Gastroesophageal sphincter (tissue), 4 donors: ENCODE data around the gene PDCD5. TPM values are rescaled to one million over a fixed set of nuclear protein-coding genes. Genes with fewer than 3 reads are reported as not detected.

Experiments used
- ATAC-seq: fragments of 150-250 bp; one replicate; pipeline ENCODE4 v1.9.1; 2016; ENCODE audit warnings: mild to moderate bottlenecking, moderate library complexity
- H3K27ac ChIP-seq, 4 donors: fragments of 200-600 bp; sonication (generic) in 3 of 4; 1 replicate in 3 of 4; 2 replicates in 1 of 4; pipeline ENCODE4 v1.5.1; 2016 to 2019
- H3K27me3 ChIP-seq: fragments of 200-600 bp; sonication (generic); one replicate; pipeline ENCODE4 v1.5.1; 2019
- H3K36me3 ChIP-seq, 2 donors: fragments of 200-600 bp; sonication (generic); one replicate each; pipeline ENCODE4 v1.5.1; 2019; ENCODE audit warnings: control low read depth in 1 of 2
- H3K4me1 ChIP-seq, 3 donors: fragments of 200-600 bp; sonication (generic); 1 replicate in 2 of 3; 2 replicates in 1 of 3; pipeline ENCODE4 v1.5.1; 2016 to 2019; ENCODE audit warnings: control low read depth in 2 of 3
- H3K4me3 ChIP-seq, 2 donors: fragments of 200-600 bp; sonication (generic); one replicate each; pipeline ENCODE4 v1.5.1; 2019; ENCODE audit warnings: mild to moderate bottlenecking in 1 of 2, moderate library complexity in 1 of 2
- H3K9me3 ChIP-seq, 3 donors: fragments of 200-600 bp; sonication (generic); one replicate each; pipeline ENCODE4 v1.5.1; 2017 to 2019; ENCODE audit warnings: control low read depth in 2 of 3
- EP300 ChIP-seq: sonication (generic); formaldehyde crosslinking; IDR thresholded peaks from one replicate; pipeline ENCODE4 v1.6.1; 2017; ENCODE audit warnings: antibody characterized with exemption, mild to moderate bottlenecking
- POLR2A ChIP-seq, 2 donors: fragments of 450-650 bp; IDR thresholded peaks; one replicate each; pipeline ENCODE4 v1.6.1; 2017; ENCODE audit warnings: antibody characterized with exemption in 2 of 2, mild to moderate bottlenecking in 2 of 2, moderate library complexity in 1 of 2
- POLR2AphosphoS5 ChIP-seq: sonication (generic); formaldehyde crosslinking; IDR thresholded peaks from one replicate; pipeline ENCODE4 v1.6.1; 2017; ENCODE audit warnings: antibody characterized with exemption
- WGBS, 2 donors: methylation state at CpG; one replicate each; pipeline ENCODE4 v1.1.5; 2018; ENCODE audit warnings: low coverage in 1 of 2; 5-methylcytosine and 5-hydroxymethylcytosine counted together
- total RNA-seq, 4 donors: library from RNA; depleted of rRNA; stranded (reverse); fragments of >200 nt; gene quantifications; one replicate each; pipeline ENCODE4 v1.1.0, GENCODE V29; 2016
- TF ChIP-seq, protein P1 (sequence below), 4 experiments: fragments of 200-600 bp in 2 of 4; fragments of 450-650 bp in 2 of 4; sonication (generic) in 1 of 4; IDR thresholded peaks; one replicate each; pipeline ENCODE4 v1.5.1; 2017 to 2019; ENCODE audit warnings: antibody characterized with exemption in 4 of 4, mild to moderate bottlenecking in 2 of 4, moderate library complexity in 2 of 4

PDCD5 gene
- total RNA-seq, 4 donors from 2014 or later = 115 to 197 (median 132) TPM

DNA sequence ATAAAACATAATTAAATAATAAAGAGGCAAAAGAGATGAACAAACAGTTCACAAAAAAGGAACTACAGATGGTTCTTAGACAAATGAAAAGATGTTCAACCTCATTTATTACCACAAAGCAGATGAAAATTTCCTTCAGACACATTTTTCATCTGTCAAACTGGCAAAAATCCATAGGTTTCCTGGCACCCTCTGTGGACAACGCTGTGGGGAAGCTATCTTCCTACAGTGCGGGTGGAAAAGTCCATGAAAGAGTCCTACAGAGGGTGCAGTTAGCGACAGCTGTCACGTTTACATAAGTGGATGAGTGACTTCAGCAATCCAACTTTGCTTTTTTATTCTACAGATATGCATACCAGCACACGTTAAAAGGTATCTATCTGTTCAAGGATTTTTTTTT lies 30.3 kb upstream of the PDCD5 start:
- TF ChIP-seq POLR2AphosphoS5 (no peak), EP300 (no peak), POLR2A (IDR thresholded peaks at IDR 0.05) (no peak)
- TF ChIP-seq, protein P1, sequence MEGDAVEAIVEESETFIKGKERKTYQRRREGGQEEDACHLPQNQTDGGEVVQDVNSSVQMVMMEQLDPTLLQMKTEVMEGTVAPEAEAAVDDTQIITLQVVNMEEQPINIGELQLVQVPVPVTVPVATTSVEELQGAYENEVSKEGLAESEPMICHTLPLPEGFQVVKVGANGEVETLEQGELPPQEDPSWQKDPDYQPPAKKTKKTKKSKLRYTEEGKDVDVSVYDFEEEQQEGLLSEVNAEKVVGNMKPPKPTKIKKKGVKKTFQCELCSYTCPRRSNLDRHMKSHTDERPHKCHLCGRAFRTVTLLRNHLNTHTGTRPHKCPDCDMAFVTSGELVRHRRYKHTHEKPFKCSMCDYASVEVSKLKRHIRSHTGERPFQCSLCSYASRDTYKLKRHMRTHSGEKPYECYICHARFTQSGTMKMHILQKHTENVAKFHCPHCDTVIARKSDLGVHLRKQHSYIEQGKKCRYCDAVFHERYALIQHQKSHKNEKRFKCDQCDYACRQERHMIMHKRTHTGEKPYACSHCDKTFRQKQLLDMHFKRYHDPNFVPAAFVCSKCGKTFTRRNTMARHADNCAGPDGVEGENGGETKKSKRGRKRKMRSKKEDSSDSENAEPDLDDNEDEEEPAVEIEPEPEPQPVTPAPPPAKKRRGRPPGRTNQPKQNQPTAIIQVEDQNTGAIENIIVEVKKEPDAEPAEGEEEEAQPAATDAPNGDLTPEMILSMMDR (IDR thresholded peaks at IDR 0.05) = no peak
- Histone ChIP-seq H3K27me3 (no peaks in the 10 kb centered on the region), H3K4me3 (no peak overlapping the region), H3K9me3 (no peaks in the 10 kb centered on the region), H3K4me1 (no peaks in the 10 kb centered on the region), H3K36me3 (no peaks in the 10 kb centered on the region), H3K27ac (no peak overlapping the region)
- 59 to 63% methylated on average over 5 of the region's 5 CpGs for WGBS, 2 donors
- ATAC-seq = no peak

DNA sequence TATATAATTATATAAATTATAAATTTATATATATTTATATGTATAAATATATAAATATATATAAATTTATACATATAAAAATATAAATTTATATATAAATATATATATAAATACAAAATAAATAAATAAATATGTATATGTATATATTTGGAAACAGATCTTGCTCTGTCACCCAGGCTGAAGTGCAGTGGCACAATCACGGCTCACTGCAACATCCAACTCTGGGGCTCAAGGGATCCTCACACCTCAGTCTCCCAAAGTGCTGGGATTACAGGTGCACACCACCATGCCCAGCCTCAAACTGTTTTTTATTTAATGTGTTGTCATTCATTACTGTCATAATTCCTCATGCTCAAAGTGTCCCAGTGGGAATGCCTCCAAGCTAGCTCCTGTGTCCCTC lies 25.2 kb upstream of the PDCD5 start:
- H3K4me3 ChIP-seq = no peak overlapping the region
- no peaks in the 10 kb centered on the region for H3K36me3 ChIP-seq
- TF ChIP-seq POLR2A (IDR thresholded peaks at IDR 0.05) = no peak
- no peak for TF ChIP-seq EP300
- no peak for TF ChIP-seq POLR2AphosphoS5
- TF ChIP-seq, protein P1 (IDR thresholded peaks at IDR 0.05) = no peak
- WGBS, 2 donors = 80 to 89% methylated on average over 1 of the region's 1 CpG
- no peak overlapping the region for H3K27ac ChIP-seq
- H3K27me3 ChIP-seq = peaks cover 20% of the 10 kb centered on the region
- H3K4me1 ChIP-seq = no peaks in the 10 kb centered on the region
- no peaks in the 10 kb centered on the region for H3K9me3 ChIP-seq
- ATAC-seq = no peak

DNA sequence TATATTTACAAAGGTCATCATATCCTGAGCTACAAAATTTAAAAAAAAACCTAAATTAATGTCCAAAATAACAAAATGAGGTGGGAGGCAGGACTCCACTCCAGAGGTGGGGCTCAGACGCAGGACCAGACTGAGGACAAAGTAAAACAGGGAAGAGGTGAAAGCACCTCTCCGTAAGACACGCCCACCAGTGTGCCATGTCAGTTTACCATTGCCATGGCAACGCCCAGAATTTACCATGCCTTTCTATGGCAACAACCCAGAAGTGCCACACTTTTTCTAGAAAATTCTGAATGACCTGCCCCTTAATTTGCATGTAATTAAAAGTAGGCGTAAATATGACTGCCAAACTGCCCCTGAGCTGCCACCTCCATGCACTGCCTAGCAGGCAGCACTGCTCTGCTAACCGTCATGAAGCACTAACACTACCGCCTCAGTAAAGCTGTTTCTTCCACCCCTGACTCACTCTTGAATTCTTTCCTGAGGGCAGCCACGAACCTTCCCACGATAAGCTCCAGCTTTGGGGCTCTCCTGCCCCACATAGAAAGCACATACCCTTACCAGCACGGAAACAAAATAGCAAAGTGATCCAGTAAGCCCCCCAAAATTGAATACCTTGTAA lies 22.3 kb upstream of the PDCD5 start:
- TF ChIP-seq POLR2A (IDR thresholded peaks at IDR 0.05) (no peak), POLR2AphosphoS5 (no peak), EP300 (no peak)
- TF ChIP-seq, protein P1 (IDR thresholded peaks at IDR 0.05) = no peak
- H3K27me3 ChIP-seq = peaks cover 26% of the 10 kb centered on the region
- ATAC-seq = no peak
- 48 to 58% methylated on average over 6 to 9 of the region's 10 CpGs for WGBS, 2 donors
- H3K4me1 ChIP-seq = no peaks in the 10 kb centered on the region
- H3K4me3 ChIP-seq = no peak overlapping the region
- no peaks in the 10 kb centered on the region for H3K9me3 ChIP-seq
- no peak overlapping the region for H3K27ac ChIP-seq
- no peaks in the 10 kb centered on the region for H3K36me3 ChIP-seq

DNA sequence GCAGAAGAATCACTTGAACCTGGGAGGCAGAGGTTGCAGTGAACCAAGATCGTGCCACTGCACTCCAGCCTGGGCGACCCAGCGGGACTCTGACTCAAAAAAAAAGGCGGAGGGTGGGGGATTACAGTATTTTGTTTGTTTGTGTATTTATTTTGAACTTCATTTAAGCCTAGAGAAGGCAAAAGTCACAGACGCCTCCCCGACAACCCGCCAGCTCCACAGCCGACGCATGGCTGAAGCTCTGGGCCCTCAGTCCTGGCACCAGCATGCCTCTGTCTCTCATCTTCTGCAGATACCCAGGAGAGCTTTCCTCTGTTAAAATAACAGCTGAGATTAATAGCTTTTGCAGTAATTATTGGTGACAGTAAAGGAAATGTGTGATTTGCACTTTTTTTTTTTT lies 17.2 kb upstream of the PDCD5 start:
- Histone ChIP-seq H3K27me3 (peaks cover 48% of the 10 kb centered on the region), H3K4me1 (no peaks in the 10 kb centered on the region), H3K27ac (no peak overlapping the region), H3K9me3 (no peaks in the 10 kb centered on the region), H3K36me3 (no peaks in the 10 kb centered on the region), H3K4me3 (no peak overlapping the region)
- ATAC-seq = no peak
- WGBS, 2 donors = 79 to 85% methylated on average over 9 of the region's 9 CpGs
- TF ChIP-seq EP300 (no peak), POLR2AphosphoS5 (no peak), POLR2A (IDR thresholded peaks at IDR 0.05) (no peak)
- TF ChIP-seq, protein P1 (IDR thresholded peaks at IDR 0.05) = no peak

DNA sequence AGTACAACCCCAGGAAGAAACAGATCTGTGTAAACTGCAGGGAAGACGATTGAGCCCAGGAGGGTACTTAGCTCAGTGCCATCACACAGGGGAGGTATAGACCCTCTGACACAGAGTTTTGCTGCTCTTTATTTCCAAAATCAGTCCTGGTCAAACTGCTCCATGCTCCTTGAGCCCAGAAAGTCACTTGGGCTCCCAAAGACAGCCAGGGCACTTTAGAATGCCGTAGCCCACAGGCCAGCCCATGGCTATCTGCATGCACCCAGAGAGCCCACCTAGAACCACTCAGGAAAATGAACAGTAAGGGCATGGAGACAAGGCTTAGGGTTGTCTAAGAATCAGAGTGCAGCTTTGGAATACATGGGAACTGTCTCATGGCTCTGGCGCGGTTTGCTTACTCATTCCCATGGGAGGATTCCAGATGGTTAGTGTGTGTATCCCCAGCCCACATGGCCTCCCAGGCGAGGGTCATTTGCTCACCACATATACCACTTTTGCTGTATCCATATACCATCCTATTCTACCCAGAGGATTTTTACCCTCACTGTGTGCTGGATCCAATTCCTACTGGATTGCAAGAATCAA lies 14.7 kb upstream of the PDCD5 start:
- WGBS, 2 donors = 53 to 92% methylated on average over 2 to 4 of the region's 5 CpGs
- no peak for TF ChIP-seq POLR2A (IDR thresholded peaks at IDR 0.05)
- no peak for TF ChIP-seq EP300
- TF ChIP-seq, protein P1 (IDR thresholded peaks at IDR 0.05) = no peak
- no peak for TF ChIP-seq POLR2AphosphoS5
- no peak for ATAC-seq
- Histone ChIP-seq H3K27me3 (peaks cover 51% of the 10 kb centered on the region), H3K36me3 (no peaks in the 10 kb centered on the region), H3K4me1 (peaks cover 0 to 6% (median 0%) of the 10 kb centered on the region in 3 donors), H3K9me3 (no peaks in the 10 kb centered on the region), H3K27ac (no peak overlapping the region), H3K4me3 (no peak overlapping the region)
